ENCODE results near the gene TBX4. TPM values are rescaled to one million over a fixed set of nuclear protein-coding genes. Genes with fewer than 3 reads are reported as not detected.

The TBX4 gene
- total RNA-seq, 1 experiment from 2014 or later = not detected

DNA sequence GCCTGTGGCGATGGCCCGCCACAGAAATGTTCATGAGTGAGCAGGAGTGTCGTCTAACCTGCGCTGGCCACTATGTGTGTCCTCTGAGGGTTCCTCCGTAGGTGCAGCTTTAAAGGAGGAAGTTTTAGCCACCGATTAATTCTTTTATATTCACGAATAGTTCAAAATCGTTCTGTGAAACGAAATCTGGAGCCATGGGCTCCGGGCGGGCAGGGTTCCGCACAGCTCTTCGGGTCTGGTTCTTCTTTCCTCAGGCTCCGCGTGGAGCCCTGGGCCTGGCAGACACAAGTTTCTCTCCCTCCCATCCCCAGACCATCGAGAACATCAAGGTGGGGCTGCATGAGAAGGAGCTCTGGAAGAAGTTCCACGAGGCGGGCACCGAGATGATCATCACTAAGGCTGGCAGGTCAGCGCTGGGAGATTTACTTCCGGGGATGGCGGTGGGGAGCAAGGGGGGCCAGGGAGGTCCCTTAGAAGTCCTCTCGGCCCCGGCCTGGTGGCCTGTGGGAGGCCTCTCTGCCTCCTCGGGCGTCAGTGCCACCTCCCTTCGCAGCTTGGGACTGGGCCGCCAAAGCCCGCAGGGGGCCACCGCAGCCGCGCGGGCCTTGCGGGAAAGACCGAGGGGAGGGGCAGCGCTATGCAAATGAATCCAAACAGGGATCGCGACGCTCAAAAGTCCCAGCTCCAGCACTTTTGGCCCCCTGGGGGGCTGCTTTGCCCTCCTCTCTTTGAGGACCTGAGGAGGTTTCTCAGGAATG is 5.2 kb downstream of the TBX4 start:
- TF ChIP-seq, protein P1, sequence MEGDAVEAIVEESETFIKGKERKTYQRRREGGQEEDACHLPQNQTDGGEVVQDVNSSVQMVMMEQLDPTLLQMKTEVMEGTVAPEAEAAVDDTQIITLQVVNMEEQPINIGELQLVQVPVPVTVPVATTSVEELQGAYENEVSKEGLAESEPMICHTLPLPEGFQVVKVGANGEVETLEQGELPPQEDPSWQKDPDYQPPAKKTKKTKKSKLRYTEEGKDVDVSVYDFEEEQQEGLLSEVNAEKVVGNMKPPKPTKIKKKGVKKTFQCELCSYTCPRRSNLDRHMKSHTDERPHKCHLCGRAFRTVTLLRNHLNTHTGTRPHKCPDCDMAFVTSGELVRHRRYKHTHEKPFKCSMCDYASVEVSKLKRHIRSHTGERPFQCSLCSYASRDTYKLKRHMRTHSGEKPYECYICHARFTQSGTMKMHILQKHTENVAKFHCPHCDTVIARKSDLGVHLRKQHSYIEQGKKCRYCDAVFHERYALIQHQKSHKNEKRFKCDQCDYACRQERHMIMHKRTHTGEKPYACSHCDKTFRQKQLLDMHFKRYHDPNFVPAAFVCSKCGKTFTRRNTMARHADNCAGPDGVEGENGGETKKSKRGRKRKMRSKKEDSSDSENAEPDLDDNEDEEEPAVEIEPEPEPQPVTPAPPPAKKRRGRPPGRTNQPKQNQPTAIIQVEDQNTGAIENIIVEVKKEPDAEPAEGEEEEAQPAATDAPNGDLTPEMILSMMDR (IDR thresholded peaks at IDR 0.05; ENCODE audit: unreplicated experiment) = no peak
- no peak overlapping the region for H3K4me3 Mint-ChIP-seq (ENCODE audit: low read depth, unreplicated experiment)
- BruUV-seq (replicated peaks) = no TSS peak
- no peaks in the 10 kb centered on the region for H3K36me3 Mint-ChIP-seq (ENCODE audit: insufficient read depth, unreplicated experiment)
- CTCF ChIA-PET = no interaction called here
- intact Hi-C loops (cut with micrococcal nuclease; ENCODE audit: unreplicated experiment) = no loop called here
- H3K27me3 Mint-ChIP-seq (ENCODE audit: unreplicated experiment) = peaks cover 57% of the 10 kb centered on the region
- H3K27ac Mint-ChIP-seq (ENCODE audit: unreplicated experiment) = no peak overlapping the region
- no peaks in the 10 kb centered on the region for H3K4me1 Mint-ChIP-seq (ENCODE audit: low read depth, unreplicated experiment)
- DNase-seq = no peak
- H3K9me3 Mint-ChIP-seq (ENCODE audit: low read depth, unreplicated experiment) = no peaks in the 10 kb centered on the region

DNA sequence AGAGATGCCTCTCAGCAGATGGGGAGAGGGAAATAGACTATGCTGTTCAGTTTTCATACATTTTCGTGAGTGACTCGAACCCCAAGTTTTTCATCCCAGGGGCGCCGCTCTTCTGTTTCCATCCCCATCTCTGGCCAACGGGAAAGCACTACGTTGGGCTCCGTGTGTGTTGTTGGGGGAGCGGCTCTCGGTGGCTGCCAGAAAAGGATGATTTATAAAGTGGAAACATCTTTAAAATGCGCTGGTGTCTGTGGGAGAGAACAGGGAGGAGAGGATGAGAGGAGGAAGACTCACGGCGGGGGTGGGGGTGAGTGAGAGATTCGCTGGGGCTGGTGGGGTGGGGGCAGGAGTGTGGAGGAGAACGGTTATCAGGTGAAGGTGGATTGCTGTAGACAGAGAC is 5.8 kb downstream of the TBX4 start:
- H3K27ac Mint-ChIP-seq (ENCODE audit: unreplicated experiment) = no peak overlapping the region
- intact Hi-C loops (cut with micrococcal nuclease; ENCODE audit: unreplicated experiment) = no loop called here
- no peaks in the 10 kb centered on the region for H3K4me1 Mint-ChIP-seq (ENCODE audit: low read depth, unreplicated experiment)
- H3K9me3 Mint-ChIP-seq (ENCODE audit: low read depth, unreplicated experiment) = no peaks in the 10 kb centered on the region
- no peak overlapping the region for H3K4me3 Mint-ChIP-seq (ENCODE audit: low read depth, unreplicated experiment)
- BruUV-seq (replicated peaks) = no TSS peak
- peaks cover 57% of the 10 kb centered on the region for H3K27me3 Mint-ChIP-seq (ENCODE audit: unreplicated experiment)
- CTCF ChIA-PET = no interaction called here
- no peak for DNase-seq
- TF ChIP-seq, protein P1 (IDR thresholded peaks at IDR 0.05; ENCODE audit: unreplicated experiment) = no peak
- no peaks in the 10 kb centered on the region for H3K36me3 Mint-ChIP-seq (ENCODE audit: insufficient read depth, unreplicated experiment)

DNA sequence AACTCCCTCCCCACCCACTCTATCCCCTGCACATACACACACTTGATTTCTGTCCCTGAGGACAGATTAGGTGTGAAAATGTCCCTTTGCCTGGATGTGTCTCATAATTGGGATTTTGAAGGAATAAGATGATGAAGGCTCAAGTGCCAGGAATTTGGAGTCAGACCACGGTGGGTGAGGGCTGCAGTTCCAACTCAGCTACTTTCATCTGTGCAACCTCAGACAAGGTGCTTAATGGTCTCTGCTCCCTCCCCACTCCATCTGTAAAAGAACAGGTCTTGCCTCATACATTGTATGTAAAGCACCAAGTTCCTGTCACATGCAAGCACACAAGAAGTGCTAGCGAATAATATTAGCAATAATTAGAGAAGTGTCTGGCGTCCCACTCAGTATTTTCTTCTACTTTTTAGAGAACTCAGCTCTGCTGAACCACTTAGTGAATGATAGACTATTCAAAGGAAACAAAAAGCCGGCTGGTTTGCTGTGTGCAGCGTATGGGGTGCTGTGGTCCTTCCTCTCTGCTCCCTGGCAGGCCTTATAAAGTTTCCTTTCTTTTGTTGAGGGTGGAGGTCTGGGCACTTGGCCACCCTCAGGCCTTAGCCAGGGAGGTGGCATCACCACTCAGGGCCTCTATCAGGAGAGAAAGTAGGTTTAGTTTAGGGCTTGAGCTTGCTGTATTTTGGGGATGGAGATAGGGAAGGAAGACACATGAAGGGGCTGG is 6.4 kb downstream of the TBX4 start:
- CTCF ChIA-PET = no interaction called here
- Mint-ChIP-seq H3K27me3 (ENCODE audit: unreplicated experiment) (peaks cover 56% of the 10 kb centered on the region), H3K4me3 (ENCODE audit: low read depth, unreplicated experiment) (no peak overlapping the region)

DNA sequence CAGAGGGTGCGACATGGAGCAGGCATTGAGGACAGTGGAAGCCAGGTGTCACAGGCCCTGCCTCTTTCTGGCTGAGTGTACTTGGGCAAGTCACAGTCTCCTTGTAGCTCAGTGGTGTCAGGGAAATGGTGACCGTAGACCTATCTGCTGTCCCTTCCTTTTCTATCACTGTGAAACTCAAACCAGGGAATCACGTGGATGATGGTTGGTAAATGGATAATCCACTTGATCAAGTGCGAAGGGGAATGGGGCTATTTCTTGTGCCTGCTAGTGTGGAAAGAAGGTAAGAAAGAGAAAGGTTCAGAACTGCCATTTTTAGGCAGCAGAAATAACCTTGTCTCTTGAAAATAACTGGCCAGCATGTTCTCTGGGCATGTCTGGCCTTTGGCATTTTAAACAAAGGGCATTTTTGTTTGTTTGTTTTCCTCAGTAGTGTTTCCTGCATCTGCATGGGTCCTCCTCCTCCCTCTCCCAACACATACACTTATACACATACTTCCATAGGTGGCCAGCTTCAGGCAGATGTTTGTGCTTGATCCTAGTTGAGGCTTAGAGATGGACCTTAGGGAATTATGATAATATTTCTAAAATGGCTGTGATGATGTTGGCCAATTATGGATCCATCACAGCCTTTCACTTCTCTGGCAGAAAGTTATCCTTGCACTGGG is 7.1 kb downstream of the TBX4 start:
- Mint-ChIP-seq H3K4me3 (ENCODE audit: low read depth, unreplicated experiment) (no peak overlapping the region), H3K27ac (ENCODE audit: unreplicated experiment) (no peak overlapping the region), H3K9me3 (ENCODE audit: low read depth, unreplicated experiment) (no peaks in the 10 kb centered on the region), H3K4me1 (ENCODE audit: low read depth, unreplicated experiment) (no peaks in the 10 kb centered on the region), H3K27me3 (ENCODE audit: unreplicated experiment) (peaks cover 57% of the 10 kb centered on the region), H3K36me3 (ENCODE audit: insufficient read depth, unreplicated experiment) (no peaks in the 10 kb centered on the region)
- intact Hi-C loops (cut with micrococcal nuclease; ENCODE audit: unreplicated experiment) = no loop called here
- CTCF ChIA-PET = no interaction called here
- BruUV-seq (replicated peaks) = no TSS peak
- TF ChIP-seq, protein P1 (IDR thresholded peaks at IDR 0.05; ENCODE audit: unreplicated experiment) = no peak
- DNase-seq = no peak

More for the DNA sequence above, 6.4 kb downstream of the TBX4 start:
- TF ChIP-seq, protein P1 (IDR thresholded peaks at IDR 0.05; ENCODE audit: unreplicated experiment) = no peak
- intact Hi-C loops (cut with micrococcal nuclease; ENCODE audit: unreplicated experiment) = no loop called here
- no peak for DNase-seq
- no peaks in the 10 kb centered on the region for H3K36me3 Mint-ChIP-seq (ENCODE audit: insufficient read depth, unreplicated experiment)
- H3K27ac Mint-ChIP-seq (ENCODE audit: unreplicated experiment) = no peak overlapping the region
- H3K4me1 Mint-ChIP-seq (ENCODE audit: low read depth, unreplicated experiment) = no peaks in the 10 kb centered on the region
- no TSS peak for BruUV-seq (replicated peaks)
- no peaks in the 10 kb centered on the region for H3K9me3 Mint-ChIP-seq (ENCODE audit: low read depth, unreplicated experiment)
